ENCODE results near the gene GPR15LG.
"Not testable (repeated sequence)": the region's sequence is repeated elsewhere in the genome, so short reads cannot be mapped to it uniquely, and the experiment has no call there.

Gene GPR15LG

DNA sequence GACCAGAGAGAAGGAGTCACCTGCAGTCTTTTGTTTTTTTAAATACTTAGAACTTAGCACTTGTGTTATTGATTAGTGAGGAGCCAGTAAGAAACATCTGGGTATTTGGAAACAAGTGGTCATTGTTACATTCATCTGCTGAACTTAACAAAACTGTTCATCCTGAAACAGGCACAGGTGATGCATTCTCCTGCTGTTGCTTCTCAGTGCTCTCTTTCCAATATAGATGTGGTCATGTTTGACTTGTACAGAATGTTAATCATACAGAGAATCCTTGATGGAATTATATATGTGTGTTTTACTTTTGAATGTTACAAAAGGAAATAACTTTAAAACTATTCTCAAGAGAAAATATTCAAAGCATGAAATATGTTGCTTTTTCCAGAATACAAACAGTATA, 20.8 kb upstream of the GPR15LG start:
- TF ChIP-seq POLR2A (IDR thresholded peaks at IDR 0.05; ENCODE audit: low read depth, low read length) (no peak), TAF1 (IDR thresholded peaks at IDR 0.05; ENCODE audit: borderline replicate concordance, low read depth, low read length) (no peak), POLR2AphosphoS5 (IDR thresholded peaks at IDR 0.05; ENCODE audit: low read depth, low read length) (no peak)
- FAIRE-seq (no peak), DNase-seq (ENCODE audit: insufficient read length) (no peak)

DNA sequence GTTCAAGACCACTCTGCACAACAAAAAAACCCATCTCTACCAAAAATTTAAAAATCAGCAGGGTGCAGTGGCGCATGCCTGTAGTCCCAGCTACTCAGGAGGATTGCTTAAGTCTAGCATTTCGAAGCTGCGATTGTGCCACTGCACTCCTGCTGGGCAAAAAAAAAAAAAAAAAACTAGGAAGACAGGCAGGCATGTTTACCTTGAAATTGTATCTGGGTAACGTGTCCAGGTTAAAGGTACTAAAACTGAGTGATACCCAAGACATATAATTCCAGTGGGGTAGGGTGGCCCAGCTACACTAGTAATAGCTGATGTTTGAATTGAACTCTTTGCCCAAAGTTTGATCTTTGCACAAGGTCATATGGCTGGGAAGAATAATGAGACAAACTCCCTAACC, 18.1 kb upstream of the GPR15LG start:
- FAIRE-seq, result no peak
- DNase-seq (ENCODE audit: insufficient read length), result no peak
- TF ChIP-seq POLR2A (IDR thresholded peaks at IDR 0.05; ENCODE audit: low read depth, low read length) (no peak), TAF1 (IDR thresholded peaks at IDR 0.05; ENCODE audit: borderline replicate concordance, low read depth, low read length) (no peak), POLR2AphosphoS5 (IDR thresholded peaks at IDR 0.05; ENCODE audit: low read depth, low read length) (no peak)

DNA sequence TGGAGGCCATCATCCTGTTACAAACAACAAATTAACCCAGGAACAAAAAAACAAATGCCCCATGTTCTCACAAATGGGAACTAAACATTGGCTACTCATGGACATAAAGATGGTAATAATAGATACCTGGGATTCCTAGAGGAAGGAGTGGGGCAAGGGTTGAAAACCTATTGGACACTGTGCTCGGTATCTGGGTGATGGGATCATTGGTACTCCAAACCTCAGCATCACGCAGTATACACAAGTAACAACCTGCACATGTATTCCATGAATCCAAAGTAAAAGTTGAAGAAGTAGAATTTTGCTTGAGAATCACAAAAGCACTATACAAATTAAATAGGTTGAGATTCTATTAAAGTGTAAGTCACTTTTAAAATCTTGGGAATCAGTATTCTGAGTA, 17.6 kb upstream of the GPR15LG start:
- FAIRE-seq, result no peak
- no peak for TF ChIP-seq TAF1 (IDR thresholded peaks at IDR 0.05; ENCODE audit: borderline replicate concordance, low read depth, low read length)
- TF ChIP-seq POLR2A (IDR thresholded peaks at IDR 0.05; ENCODE audit: low read depth, low read length), result no peak; the same call in 1 of the 2 replicates
- no peak for TF ChIP-seq POLR2AphosphoS5 (IDR thresholded peaks at IDR 0.05; ENCODE audit: low read depth, low read length)
- no peak for DNase-seq (ENCODE audit: insufficient read length)

DNA sequence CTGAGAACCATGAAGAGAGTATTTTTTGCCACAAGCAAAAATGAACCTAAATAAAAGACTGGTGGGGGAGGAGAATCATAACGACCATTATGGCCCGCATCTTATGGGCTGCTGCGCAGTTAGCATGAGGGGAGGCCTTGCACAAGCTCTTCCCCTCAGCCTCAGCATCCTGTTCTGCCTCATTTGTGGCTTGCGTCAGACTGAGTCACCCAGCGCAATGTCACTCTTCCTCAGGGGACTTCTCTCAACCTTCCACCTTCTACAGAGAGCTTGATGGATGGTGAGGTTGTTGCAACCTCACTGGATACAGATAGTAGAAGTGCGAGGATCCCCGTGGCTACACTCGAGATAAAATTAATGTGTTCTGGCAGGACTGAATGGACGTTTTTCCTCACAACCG, 16.8 kb upstream of the GPR15LG start:
- TF ChIP-seq TAF1 (IDR thresholded peaks at IDR 0.05; ENCODE audit: borderline replicate concordance, low read depth, low read length), result no peak
- peak; percentile 69 for TF ChIP-seq POLR2A (IDR thresholded peaks at IDR 0.05; ENCODE audit: low read depth, low read length)
- TF ChIP-seq POLR2AphosphoS5 (IDR thresholded peaks at IDR 0.05; ENCODE audit: low read depth, low read length), result peak; percentile 88
- FAIRE-seq (peak; percentile 74), DNase-seq (ENCODE audit: insufficient read length) (no peak)

DNA sequence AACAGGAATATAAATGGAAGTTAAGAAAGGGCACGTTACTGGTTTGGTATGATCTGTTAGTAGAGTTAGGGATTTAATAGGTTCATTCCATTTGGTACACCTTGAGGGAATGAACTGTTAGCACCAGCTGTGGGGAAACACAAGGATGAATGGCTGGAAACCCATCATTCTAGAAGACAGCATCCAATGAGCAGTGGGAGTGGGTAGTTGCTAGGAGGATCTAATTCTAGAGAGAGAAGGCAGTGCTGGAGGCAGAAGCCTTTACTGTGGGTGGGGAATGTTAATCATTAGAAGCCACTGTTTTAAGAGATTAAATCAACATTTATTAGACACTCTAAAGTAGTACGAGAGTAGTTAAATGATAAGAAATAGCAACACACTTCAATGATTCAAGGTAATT, 15.5 kb upstream of the GPR15LG start:
- peak; percentile 36 for FAIRE-seq
- TF ChIP-seq POLR2AphosphoS5 (IDR thresholded peaks at IDR 0.05; ENCODE audit: low read depth, low read length) (no peak), POLR2A (IDR thresholded peaks at IDR 0.05; ENCODE audit: low read depth, low read length) (0 out of 2 replicates have a peak, but pooled peaks have one; percentile 32)
- no peak for DNase-seq (ENCODE audit: insufficient read length)

DNA sequence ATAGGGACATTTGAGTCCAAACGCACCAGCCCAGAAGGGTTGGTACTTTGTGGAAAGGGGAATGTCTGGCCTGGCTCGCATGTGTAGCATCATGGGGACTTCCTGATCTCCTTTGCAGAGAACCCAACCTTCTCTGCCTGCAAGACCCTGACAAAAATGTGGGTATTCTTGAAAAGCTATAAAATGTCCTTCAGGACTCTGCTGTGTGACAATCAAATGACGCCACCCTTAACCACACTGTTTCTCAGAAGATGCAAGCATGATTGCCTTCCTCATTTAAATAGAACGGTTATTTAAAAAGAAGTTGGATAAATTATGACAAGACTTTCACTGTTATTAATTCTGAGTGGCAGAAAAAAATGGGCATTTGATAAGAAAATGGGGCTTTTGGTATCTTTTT, 15.1 kb upstream of the GPR15LG start:
- no peak for TF ChIP-seq POLR2AphosphoS5 (IDR thresholded peaks at IDR 0.05; ENCODE audit: low read depth, low read length)
- no peak for TF ChIP-seq TAF1 (IDR thresholded peaks at IDR 0.05; ENCODE audit: borderline replicate concordance, low read depth, low read length)
- no peak for TF ChIP-seq POLR2A (IDR thresholded peaks at IDR 0.05; ENCODE audit: low read depth, low read length)
- DNase-seq (ENCODE audit: insufficient read length), result no peak
- FAIRE-seq, result no peak

DNA sequence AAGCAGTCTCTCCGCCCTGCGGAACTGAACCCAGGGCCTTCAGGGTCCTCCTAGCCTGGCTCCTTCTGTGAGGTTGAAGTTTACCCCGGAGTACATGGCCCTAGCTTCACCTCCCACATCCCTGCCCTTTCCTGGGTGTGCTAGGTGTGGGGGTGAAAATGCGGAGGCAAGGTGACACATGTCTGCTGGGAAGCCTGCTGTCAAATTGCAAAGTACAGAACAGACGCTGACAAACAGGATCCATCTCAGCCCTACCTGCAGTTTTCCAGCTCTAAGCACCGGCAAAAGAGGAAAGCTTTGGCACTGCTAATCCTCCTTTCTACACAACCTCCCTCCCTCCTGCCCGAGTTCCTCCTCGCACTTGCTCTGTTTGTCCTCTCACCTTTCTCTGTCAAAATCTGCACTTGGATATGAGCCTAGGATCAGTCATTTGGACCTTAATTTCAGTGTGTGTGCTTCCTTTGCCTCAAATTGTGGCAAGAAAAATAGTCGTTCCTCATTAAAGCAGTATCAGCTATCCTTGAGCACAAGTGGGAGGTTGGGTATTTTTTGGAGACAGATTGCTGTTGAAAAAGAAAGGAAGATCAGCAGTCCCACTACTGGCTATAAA, 14.4 kb upstream of the GPR15LG start:
- TF ChIP-seq POLR2A (IDR thresholded peaks at IDR 0.05; ENCODE audit: low read depth, low read length), result no peak
- TF ChIP-seq TAF1 (IDR thresholded peaks at IDR 0.05; ENCODE audit: borderline replicate concordance, low read depth, low read length), result no peak
- DNase-seq (ENCODE audit: insufficient read length) (no peak), FAIRE-seq (peak; percentile 17)

DNA sequence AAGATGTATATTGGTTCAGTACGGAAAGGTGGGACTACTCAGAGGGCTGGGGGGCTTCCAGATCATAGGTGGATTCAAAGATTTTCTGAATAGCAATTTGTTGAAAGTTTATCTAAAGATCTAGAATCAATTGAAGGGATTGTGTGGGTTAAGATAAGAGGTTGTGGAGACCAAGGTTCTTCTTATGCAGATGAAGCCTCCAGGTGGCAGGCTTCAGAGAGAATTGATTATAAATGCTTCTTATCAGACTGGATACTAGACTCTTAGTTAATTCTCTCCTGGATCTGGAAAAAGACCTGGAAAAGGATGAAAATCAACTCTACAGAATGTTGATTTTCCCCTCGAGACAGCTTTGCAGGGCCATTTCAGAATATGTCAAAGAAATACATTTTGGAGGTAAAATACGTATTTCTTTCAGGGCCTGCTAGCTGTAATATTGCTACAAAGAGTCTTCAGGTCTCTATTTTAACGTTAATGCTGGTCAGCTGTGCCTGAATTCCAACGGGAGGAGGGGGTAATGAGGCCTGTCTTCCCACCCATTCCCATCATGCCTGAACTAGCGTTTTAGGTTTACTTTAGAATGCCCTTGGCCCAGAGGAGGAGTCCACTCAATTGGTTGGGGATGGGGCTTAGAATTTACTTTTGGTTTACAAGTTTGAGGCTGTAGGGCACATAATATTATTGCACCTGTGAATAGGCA, 12.8 kb upstream of the GPR15LG start:
- TF ChIP-seq POLR2AphosphoS5 (IDR thresholded peaks at IDR 0.05; ENCODE audit: low read depth, low read length), result no peak
- no peak for TF ChIP-seq TAF1 (IDR thresholded peaks at IDR 0.05; ENCODE audit: borderline replicate concordance, low read depth, low read length)
- no peak for TF ChIP-seq POLR2A (IDR thresholded peaks at IDR 0.05; ENCODE audit: low read depth, low read length)
- peak; percentile 40 for FAIRE-seq
- DNase-seq (ENCODE audit: insufficient read length), result no peak

DNA sequence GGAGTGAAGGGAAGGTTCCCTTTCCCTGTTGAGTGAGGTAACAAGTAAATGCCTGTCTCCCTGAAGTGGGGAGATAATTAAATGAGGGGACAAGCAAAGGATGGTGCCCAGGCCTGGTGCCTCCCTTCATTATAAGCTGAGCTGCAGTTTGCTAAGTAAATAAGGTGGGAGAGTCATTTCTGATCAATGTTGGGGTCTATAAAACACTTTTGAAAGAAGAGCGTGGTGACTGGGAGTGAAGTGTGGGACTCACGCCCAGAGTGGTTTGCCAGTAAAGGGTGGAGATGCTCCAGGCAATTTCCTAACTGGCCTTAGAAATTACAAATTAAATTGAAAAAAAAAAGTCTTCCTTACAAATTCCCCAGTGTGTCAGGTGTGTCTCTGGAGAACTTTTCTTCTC, 9.6 kb upstream of the GPR15LG start:
- no peak for TF ChIP-seq POLR2A (IDR thresholded peaks at IDR 0.05; ENCODE audit: low read depth, low read length)
- DNase-seq (ENCODE audit: insufficient read length), result no peak
- FAIRE-seq, result no peak

DNA sequence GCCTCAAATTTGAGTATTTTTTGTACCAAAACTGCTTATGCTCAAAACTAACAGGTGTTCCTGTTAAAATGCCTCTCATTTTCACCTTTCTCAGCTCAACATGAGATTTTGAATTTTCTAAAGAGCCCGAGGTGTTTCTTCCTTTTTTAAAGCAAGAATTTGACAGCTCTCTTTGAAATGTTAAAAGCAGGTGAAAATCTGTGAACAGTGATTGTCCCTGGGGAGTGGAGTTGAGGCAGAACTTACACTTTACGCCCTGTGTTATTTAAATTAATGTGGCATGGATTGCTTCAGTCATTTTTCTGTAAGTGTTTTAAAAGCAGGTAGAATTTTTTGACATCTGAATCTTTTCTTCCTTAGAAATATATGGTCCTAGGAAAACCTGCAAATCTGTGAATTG, 9.2 kb upstream of the GPR15LG start:
- FAIRE-seq (no peak), DNase-seq (ENCODE audit: insufficient read length) (no peak)
- TF ChIP-seq POLR2AphosphoS5 (IDR thresholded peaks at IDR 0.05; ENCODE audit: low read depth, low read length) (no peak), TAF1 (IDR thresholded peaks at IDR 0.05; ENCODE audit: borderline replicate concordance, low read depth, low read length) (no peak)

DNA sequence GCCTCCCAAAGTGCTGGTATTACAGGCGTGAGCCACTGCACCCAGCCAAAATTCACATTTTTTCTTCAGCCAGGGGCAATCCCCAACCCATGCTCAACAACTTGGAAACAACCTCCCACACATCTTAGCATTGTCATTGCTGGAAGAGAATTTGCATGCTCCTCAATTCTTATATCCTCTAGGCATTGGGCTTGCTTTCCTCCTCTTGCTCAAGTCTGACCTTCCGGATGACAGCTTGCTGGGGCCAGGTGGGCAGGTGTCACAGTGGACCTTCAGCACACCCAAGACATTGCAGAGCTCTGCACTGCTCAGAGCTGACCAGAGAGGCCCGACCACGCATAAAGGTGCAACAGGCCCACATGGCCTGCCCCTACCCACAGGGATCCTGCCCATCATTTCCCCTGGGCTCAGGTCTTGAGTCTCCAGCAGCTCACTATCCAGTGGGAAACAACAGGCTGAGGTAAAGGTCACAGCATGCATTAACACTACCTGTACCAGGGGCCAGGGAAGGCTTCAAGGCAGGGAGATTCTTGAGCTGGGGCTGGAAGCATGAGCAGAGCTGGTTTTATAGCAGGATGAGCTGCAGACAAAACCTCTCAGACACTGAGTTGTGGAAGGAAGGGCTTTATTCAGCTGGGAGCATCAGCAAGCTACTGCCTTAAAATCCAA, 6.8 kb upstream of the GPR15LG start:
- DNase-seq (ENCODE audit: insufficient read length) (no peak), FAIRE-seq (peak; percentile 81)
- TF ChIP-seq POLR2A (IDR thresholded peaks at IDR 0.05; ENCODE audit: low read depth, low read length), result no peak
- TF ChIP-seq TAF1 (IDR thresholded peaks at IDR 0.05; ENCODE audit: borderline replicate concordance, low read depth, low read length), result 0 out of 2 replicates have a peak, but pooled peaks have one; percentile 9

DNA sequence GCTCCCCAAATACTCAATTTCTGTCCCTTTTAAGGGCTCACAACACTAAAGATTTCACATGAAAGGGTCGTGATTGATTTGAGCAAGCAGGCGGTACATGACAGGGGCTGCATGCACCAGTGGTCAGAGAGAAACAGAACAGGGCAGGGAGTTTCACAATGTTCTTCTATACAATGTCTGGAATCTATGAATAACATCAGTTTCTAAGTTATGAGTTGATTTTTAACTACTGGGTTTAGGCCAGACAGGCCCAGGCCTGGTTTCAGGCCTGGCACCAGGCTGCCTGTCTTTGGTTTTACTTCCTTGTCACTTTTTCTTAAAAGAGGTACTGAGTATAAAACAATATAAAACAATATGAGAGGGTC, 6.3 kb upstream of the GPR15LG start:
- not testable (repeated sequence) for FAIRE-seq; DNase-seq (ENCODE audit: insufficient read length)

DNA sequence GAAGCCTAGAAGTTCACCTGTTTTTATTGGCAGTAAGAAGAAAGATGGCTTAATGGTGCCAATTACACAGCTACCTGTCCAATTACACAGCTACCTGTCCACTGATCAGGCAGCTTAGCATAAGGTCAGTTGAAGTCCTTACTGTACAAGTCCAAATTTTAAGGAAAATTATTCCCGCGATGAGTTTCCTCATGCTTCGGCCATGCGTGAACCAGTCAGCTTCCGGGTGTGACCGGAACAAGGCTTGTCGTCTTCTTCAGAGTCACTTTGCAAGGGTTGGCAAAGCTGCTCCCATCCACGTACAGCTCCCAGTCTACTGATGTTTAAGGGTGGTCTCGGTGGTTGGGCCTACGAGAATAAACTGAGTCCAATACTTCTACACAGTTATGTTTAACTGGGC, 5.2 kb upstream of the GPR15LG start:
- DNase-seq (ENCODE audit: insufficient read length); FAIRE-seq: not testable (repeated sequence)

DNA sequence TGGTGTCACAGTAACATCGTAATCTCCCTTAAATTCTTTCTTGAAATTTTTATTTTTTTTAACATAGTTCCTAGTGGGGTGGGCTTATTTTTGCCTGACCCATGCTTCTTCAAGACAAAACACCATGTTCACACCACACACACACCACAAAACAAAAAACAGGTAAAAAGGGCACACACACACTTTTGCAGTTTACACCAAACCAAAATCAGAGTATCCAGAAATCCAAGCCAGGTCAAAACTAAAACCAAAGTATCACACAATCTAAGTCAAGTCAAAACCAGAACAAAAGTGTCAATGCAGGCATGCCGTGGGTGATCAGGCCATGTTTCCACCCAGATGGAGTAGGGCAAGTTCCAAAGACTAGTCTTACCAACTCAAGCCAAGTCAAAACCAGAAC, 2.4 kb upstream of the GPR15LG start:
- not testable (repeated sequence) for FAIRE-seq; DNase-seq (ENCODE audit: insufficient read length)

Measured in GM12892 (cell line).